Omental fat pad (tissue), 4 donors: ENCODE results near the gene ITPR2. TPM values are rescaled to one million over a fixed set of nuclear protein-coding genes. Genes with fewer than 3 reads are reported as not detected.

Experiments
- ATAC-seq: fragments of 150-250 bp; one replicate; pipeline ENCODE4 v1.9.1; 2016; ENCODE audit warnings: mild to moderate bottlenecking, moderate library complexity; ENCODE audit not compliant: low FRiP score
- DNase-seq: peaks from one replicate; pipeline ENCODE4 v3.0.0-alpha.2; 2019; ENCODE audit warnings: low spot score
- CTCF ChIP-seq, 3 donors: fragments of 450-650 bp; IDR thresholded peaks; one replicate each; pipeline ENCODE4 v1.5.1; 2016 to 2017; ENCODE audit warnings: antibody characterized with exemption in 3 of 3, mild to moderate bottlenecking in 3 of 3, moderate library complexity in 2 of 3
- total RNA-seq, 4 donors: library from RNA; depleted of rRNA; stranded (reverse); fragments of >200 nt; gene quantifications; one replicate each; pipeline ENCODE4 v1.1.0, GENCODE V29; 2016

The ITPR2 gene
- total RNA-seq, 4 donors from 2014 or later = 39.0 to 62.9 (median 47.4) TPM

DNA sequence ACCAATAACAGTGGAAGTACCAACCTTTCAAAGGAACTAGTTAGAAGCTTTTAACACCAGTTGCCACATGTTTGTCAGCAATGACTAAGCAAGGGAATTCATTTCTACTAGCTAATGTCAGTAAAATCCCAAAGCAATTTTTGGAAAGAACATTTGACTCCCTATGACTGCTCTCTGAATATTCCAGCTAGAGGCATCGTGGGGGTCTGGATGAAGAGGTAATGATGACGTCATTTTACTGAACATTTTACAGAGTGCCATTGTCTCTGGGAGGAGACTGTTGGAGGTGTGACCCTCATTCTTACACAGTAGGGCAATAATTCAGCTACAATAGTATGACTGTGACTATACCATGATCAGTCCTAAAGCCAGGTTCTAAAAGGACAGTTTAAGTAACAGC, 204.8 kb downstream of the ITPR2 start:
- DNase-seq = no peak
- no peak for ATAC-seq
- no peak for TF ChIP-seq CTCF (IDR thresholded peaks at IDR 0.05)

- no peak for DNase-seq
- TF ChIP-seq CTCF (IDR thresholded peaks at IDR 0.05) = no peak
- ATAC-seq = no peak
Measured at GRCh38 chr12:26627335-26627734, 205.7 kb downstream of the ITPR2 start.

DNA sequence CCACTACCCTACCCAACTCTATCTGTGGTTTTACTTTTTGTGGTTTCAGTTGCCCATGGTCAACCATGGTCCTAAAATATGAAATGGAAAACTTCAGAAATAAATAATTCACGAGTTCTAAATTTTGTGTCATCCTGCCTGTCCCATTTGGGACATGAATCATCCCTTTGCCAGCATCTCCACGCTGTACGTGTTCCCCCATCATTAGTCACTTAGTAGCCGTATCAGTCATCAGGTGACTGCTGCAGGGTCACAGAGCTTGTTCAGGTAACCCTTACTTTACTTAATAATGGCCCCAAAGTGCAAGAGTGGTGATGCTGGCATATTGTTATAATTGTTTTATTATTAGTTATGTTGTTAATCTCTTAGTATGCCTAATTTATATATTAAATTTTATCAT, 209.9 kb downstream of the ITPR2 start:
- no peak for TF ChIP-seq CTCF (IDR thresholded peaks at IDR 0.05)
- DNase-seq (no peak), ATAC-seq (no peak)

GRCh38 chr12:26622601-26623000, 210.4 kb downstream of the ITPR2 start:
- no peak for DNase-seq
- ATAC-seq = no peak
- no peak for TF ChIP-seq CTCF (IDR thresholded peaks at IDR 0.05)

GRCh38 chr12:26621932-26622331, 211.1 kb downstream of the ITPR2 start:
- DNase-seq = no peak
- ATAC-seq = no peak
- no peak for TF ChIP-seq CTCF (IDR thresholded peaks at IDR 0.05)

- no peak for DNase-seq
- ATAC-seq = no peak
- TF ChIP-seq CTCF (IDR thresholded peaks at IDR 0.05) = no peak
Measured at GRCh38 chr12:26620907-26621306, 212.1 kb downstream of the ITPR2 start.

- no peak for ATAC-seq
- no peak for TF ChIP-seq CTCF (IDR thresholded peaks at IDR 0.05)
- DNase-seq = no peak
Measured at GRCh38 chr12:26617513-26617912, 215.5 kb downstream of the ITPR2 start.
